ENCODE results near the gene QSOX2. TPM values are rescaled to one million over a fixed set of nuclear protein-coding genes. Genes with fewer than 3 reads are reported as not detected.

QSOX2 gene
- total RNA-seq, 1 donor: 11.0 TPM

GRCh38 chr9:136192289-136193126 is 53.1 kb downstream of the QSOX2 start:
- no peak for DNase-seq (ENCODE audit: low read depth in 2 of 3, low spot score in 2 of 3)

GRCh38 chr9:136191960-136192286 is 53.7 kb downstream of the QSOX2 start:
- DNase-seq (ENCODE audit: low read depth in 2 of 3, low spot score in 2 of 3): no peak

- DNase-seq (ENCODE audit: low read depth in 2 of 3, low spot score in 2 of 3): no peak
Measured at GRCh38 chr9:136191099-136191959, 54.3 kb downstream of the QSOX2 start.

GRCh38 chr9:136190656-136191055 is 55.0 kb downstream of the QSOX2 start:
- no peak for DNase-seq (ENCODE audit: low read depth in 2 of 3, low spot score in 2 of 3)

GRCh38 chr9:136190237-136190601 is 55.4 kb downstream of the QSOX2 start:
- no peak for DNase-seq (ENCODE audit: low read depth in 2 of 3, low spot score in 2 of 3)

- no peak for DNase-seq (ENCODE audit: low read depth in 2 of 3, low spot score in 2 of 3)
Measured at GRCh38 chr9:136189394-136190236, 56.0 kb downstream of the QSOX2 start.

- no peak for DNase-seq (ENCODE audit: low read depth in 2 of 3, low spot score in 2 of 3)
Measured at GRCh38 chr9:136187683-136188586, 57.7 kb downstream of the QSOX2 start.

- no peak for DNase-seq (ENCODE audit: low read depth in 2 of 3, low spot score in 2 of 3)
Measured at GRCh38 chr9:136187197-136187596, 58.4 kb downstream of the QSOX2 start.

- DNase-seq (ENCODE audit: low read depth in 2 of 3, low spot score in 2 of 3): no peak
Measured at GRCh38 chr9:136186386-136186785, 59.2 kb downstream of the QSOX2 start.

GRCh38 chr9:136185596-136186366 is 59.8 kb downstream of the QSOX2 start:
- DNase-seq (ENCODE audit: low read depth in 2 of 3, low spot score in 2 of 3): no peak

- DNase-seq (ENCODE audit: low read depth in 2 of 3, low spot score in 2 of 3): no peak
Measured at GRCh38 chr9:136185066-136185465, 60.5 kb downstream of the QSOX2 start.

- DNase-seq (ENCODE audit: low read depth in 2 of 3, low spot score in 2 of 3): no peak
Measured at GRCh38 chr9:136182850-136183422, 62.7 kb downstream of the QSOX2 start.

GRCh38 chr9:136182420-136182787 is 63.2 kb downstream of the QSOX2 start:
- no peak for DNase-seq (ENCODE audit: low read depth in 2 of 3, low spot score in 2 of 3)

GRCh38 chr9:136181784-136182419 is 63.7 kb downstream of the QSOX2 start:
- no peak for DNase-seq (ENCODE audit: low read depth in 2 of 3, low spot score in 2 of 3)

- DNase-seq (ENCODE audit: low read depth in 2 of 3, low spot score in 2 of 3): no peak
Measured at GRCh38 chr9:136180586-136180985, 65.0 kb downstream of the QSOX2 start.

GRCh38 chr9:136179761-136180160 is 65.9 kb downstream of the QSOX2 start:
- DNase-seq (ENCODE audit: low read depth in 2 of 3, low spot score in 2 of 3): no peak

- no peak for DNase-seq (ENCODE audit: low read depth in 2 of 3, low spot score in 2 of 3)
Measured at GRCh38 chr9:136179101-136179616, 66.5 kb downstream of the QSOX2 start.

GRCh38 chr9:136178773-136179075 is 66.9 kb downstream of the QSOX2 start:
- no peak for DNase-seq (ENCODE audit: low read depth in 2 of 3, low spot score in 2 of 3)

Measured in hematopoietic multipotent progenitor cell (in vitro differentiated cells).